Measurements from ENCODE around the gene DGCR2.

- TF ChIP-seq CTCF (conservative IDR thresholded peaks at IDR 0.05; ENCODE audit: low read depth in 2 of 2) (no peak), REST (IDR thresholded peaks at IDR 0.05; ENCODE audit: unreplicated experiment) (no peak), EZH2 (IDR thresholded peaks at IDR 0.05; ENCODE audit: low read depth, unreplicated experiment) (no peak), EZH2phosphoT487 (IDR thresholded peaks at IDR 0.05; ENCODE audit: unreplicated experiment) (no peak), NANOG (IDR thresholded peaks at IDR 0.05; ENCODE audit: borderline replicate concordance) (no peak), POLR2AphosphoS5 (IDR thresholded peaks at IDR 0.05; ENCODE audit: low read depth) (no peak), CREB1 (CRISPR knock-in tag; IDR thresholded peaks at IDR 0.05; ENCODE audit: low read depth) (no peak), JUNB (IDR thresholded peaks at IDR 0.05; ENCODE audit: unreplicated experiment) (no peak), ZNF114 (CRISPR knock-in tag; IDR thresholded peaks at IDR 0.05) (no peak)
These were observed 44.2 kb upstream of the DGCR2 start for GRCh38 chr22:19166421-19166820.

Measured in GM23338 (cell line).